Endothelial cell of hepatic sinusoid (primary cell): ENCODE measurements around the gene LRMDA.
"Not testable (repeated sequence)": the region's sequence is repeated elsewhere in the genome, so short reads cannot be mapped to it uniquely, and the experiment has no call there.

Source experiments
- in situ Hi-C: cut with HindIII; loops from 2 replicates; pipeline ENCODE4 v1.10.0; 2017; ENCODE audit warnings: low sequenced_read_pairs

The LRMDA gene

GRCh38 chr10:75762431-75762802 is 331.0 kb downstream of the LRMDA start:
- in situ Hi-C loops, result loop anchor here (5.0 kb wide), 1 partner anchor 40 kb away; no protein-coding TSS in a partner anchor

DNA sequence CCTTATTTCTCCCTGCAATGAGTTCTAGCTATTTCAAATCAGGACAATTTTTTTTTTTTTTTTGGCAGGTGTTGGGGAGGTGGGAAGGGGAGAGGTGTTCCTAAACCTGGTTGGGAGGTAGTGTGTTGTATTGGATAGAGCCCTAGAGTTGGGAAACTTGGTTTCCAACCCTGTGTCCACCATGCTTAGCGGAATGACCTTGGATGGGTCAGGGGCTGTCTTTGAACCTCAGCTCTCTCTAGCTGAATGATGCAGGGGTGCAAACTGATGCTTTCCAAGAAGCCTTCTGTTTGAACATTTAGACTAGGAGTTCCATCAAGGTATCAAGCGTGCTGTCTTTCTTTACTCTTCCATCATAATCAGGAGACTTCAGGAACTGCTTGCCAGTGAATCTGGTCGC is 332.2 kb downstream of the LRMDA start:
- in situ Hi-C loops, result loop anchor here (5.0 kb wide), 1 partner anchor 39 kb away; no protein-coding TSS in a partner anchor

DNA sequence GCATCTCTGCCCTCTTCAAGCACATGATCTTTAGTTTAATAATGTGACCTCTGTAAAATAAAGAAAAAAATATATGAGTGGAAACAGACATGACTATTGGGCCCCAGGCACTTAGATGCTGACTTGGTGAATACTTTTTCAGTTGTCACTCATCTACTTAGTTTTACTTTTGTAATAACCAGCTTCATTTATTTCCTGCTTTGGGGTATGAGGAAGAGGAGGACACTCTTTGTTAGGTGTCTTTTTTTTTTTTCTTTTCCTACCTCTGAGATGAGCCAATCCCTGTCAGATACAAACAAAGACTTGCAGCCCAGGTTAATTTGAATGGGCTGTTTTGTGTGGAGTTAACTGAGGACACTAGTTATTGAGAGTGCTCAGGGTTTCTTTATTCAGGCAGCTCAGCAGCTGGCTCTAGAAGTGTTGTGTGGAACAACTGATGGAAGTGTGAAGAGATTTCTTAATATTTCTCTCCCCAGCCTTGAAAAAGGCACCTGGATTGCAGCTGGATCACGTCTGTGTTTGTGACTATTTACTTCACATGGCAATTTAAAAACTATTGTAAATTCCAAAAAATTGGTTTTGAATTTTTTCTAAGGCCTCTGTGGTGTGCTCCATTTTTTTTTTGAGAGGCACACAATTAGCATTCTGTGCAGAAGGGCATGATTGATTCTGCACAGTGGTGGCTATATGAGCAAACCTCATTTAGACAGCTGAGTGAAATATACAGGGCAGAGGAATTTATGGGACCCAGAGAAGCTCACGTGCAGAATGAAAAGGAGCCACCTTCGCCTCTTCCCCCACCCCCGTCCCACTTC is 333.8 kb downstream of the LRMDA start:
- in situ Hi-C loops, result loop anchor here (5.0 kb wide), 1 partner anchor 37 kb away; no protein-coding TSS in a partner anchor

DNA sequence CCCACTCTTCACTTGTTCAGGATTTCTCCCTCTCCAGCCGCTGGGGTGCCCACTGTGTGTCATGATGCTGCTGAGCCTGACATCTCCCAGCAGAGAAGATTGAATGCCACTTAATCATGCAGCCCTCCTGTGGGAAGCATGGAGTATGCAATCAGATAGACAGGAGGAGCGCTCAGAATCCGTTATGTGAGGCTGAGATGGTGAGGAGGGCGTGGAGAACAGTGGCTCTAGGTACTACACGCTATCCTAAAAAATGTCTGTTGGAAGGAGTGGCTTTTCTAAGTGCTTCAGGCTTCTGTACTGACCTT is 334.3 kb downstream of the LRMDA start:
- in situ Hi-C loops, result no loop called here

GRCh38 chr10:75766106-75766505 is 334.7 kb downstream of the LRMDA start:
- in situ Hi-C loops, result no loop called here

GRCh38 chr10:75766752-75767151 is 335.3 kb downstream of the LRMDA start:
- in situ Hi-C loops, result not testable (repeated sequence)

GRCh38 chr10:75770626-75771081 is 339.2 kb downstream of the LRMDA start:
- in situ Hi-C loops, result no loop called here

GRCh38 chr10:75771606-75772005 is 340.2 kb downstream of the LRMDA start:
- in situ Hi-C loops, result no loop called here

- in situ Hi-C loops, result no loop called here
Observed at GRCh38 chr10:75772153-75772887, 340.9 kb downstream of the LRMDA start.

DNA sequence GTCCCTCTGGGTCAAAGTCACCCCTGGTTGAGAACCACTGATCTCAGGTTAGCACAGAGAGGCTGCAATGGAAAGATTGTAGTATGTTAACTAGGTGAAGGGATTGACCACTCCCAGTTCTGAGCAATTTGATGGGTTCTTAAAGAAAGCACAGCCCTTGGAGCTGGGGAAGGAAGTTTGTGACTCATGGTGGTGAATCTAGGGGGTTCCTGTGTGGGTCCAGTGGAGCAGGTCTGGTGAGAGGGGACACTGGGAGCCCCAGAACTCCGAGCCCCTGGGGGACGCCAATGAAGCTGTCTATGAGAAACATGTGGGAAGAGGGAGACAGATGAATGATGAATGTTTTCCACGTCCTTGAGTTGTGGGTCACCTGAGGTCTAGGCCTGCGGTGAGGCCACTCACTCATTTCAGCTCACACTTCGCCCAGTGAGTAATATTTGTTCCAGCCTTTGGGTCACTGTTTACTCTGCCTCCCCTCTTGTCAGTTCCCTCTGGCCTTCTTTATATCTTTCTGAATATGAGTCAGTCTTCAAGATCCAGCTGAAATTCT is 341.9 kb downstream of the LRMDA start:
- in situ Hi-C loops, result no loop called here

DNA sequence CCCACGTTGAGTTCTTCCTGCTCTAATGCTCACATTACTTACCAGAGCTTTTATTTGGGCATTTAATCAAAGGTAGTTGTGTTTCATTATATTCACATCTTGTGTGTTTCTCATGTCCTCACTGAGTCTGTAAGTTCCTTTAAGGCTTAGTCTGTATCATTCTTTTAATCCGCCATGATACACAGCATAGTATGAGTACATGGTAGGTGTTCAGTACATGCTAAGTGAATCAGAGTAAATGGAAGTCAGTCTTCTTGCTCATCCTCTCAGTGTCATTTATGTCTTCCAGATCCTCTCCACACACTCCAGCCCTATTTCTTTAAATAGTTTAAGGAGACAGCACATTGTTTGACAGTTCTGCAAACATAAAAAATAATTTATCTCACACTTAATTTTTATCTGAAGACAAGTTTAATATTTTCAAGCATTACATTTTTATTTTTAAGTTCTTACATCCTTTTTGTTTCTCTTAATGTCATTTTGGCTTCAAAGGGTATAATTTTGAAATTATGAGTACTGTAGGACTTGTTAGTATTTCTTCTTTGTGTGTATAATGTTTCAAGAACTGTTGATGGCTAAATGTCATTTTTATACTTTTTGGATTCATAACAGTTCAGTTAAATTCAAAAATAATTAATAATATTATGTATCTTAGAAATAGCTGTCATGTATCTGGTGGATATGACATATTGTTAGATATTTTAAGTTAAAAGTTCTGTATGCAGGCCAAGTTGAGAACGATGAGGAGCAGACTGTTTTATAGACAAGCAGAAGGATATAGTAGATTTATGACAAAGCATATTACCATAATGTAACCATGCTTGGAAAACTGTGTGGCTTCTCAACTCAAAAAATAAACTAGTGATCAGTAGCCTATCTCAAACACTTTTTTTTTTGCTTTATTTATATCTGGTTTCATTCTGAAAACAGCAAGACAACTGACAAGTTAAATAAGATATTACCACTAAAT is 342.7 kb downstream of the LRMDA start:
- in situ Hi-C loops, result no loop called here

GRCh38 chr10:75774783-75775490 is 343.5 kb downstream of the LRMDA start:
- in situ Hi-C loops, result no loop called here

- in situ Hi-C loops, result no loop called here
Observed at GRCh38 chr10:75776738-75777504, 345.5 kb downstream of the LRMDA start.

GRCh38 chr10:75778665-75779064 is 347.2 kb downstream of the LRMDA start:
- in situ Hi-C loops, result no loop called here

GRCh38 chr10:75779276-75779675 is 347.9 kb downstream of the LRMDA start:
- in situ Hi-C loops, result no loop called here

DNA sequence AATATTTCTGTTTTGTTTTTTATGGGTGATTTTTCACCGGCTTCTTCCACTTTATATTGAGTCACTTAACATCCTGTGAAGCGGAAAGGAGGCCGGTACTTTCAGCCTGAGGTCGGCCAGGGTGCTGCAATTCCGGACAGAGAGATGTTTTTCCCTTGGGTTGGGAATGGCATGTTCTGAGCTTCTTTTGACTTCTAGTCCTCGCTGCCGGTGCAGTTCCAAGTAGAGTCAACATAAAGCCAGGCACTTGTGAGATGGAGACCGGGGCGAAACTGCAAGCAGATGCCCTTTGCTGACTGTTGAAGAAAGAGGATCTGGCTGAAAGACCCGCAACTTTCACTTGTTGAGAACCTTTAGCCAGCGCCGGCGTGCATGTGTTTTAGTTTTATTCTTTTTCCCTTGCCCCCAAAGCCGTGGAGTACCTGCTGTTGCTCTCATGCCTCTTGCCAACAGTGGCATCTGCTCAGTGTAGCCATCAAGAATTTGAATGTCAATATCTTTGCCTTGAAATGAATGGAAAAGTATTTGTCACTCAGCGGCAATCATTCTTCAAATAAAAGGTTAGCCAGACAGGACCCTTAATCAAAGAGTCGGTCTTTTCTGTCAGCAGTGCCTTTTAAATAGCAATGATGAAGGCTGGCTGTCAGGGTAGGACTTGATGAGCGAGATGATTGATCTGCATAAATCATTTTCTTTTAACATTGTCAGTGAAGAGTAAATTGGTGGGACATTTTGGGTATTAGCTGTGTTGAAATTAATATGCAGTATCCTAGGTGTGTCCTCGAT is 351.2 kb downstream of the LRMDA start:
- in situ Hi-C loops, result no loop called here

GRCh38 chr10:75788394-75789205 is 357.2 kb downstream of the LRMDA start:
- in situ Hi-C loops, result no loop called here

DNA sequence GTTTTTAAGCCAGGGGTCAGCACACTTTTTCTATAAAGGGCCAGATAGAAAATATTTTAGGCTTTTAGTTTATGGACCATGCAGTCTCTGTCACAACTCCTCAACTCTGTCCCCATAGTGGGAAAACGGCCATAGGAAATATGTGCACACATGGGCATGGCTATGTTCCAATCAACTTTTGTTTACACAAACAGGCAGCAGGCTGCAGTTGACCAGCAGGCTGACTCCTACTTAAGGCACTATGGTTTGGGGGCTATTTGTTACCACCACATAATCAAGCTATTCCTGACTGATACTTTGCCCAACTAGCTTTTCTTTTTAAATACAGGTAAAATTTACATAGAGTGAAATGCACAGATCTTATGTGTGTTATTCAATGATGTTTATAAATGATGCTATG is 362.4 kb downstream of the LRMDA start:
- in situ Hi-C loops, result no loop called here
